MV-4-11 (cell line): ENCODE data around the gene TRAPPC4.
"Not testable (repeated sequence)": the region's sequence is repeated elsewhere in the genome, so short reads cannot be mapped to it uniquely, and the experiment has no call there.

Experiments
- DNase-seq: peaks from one replicate; lab custom pipeline; 2025; lab: John Stamatoyannopoulos, UW

TRAPPC4 gene

GRCh38 chr11:119018074-119018938 lies at the start of gene TRAPPC4, which contains the start of gene RPS25:
TRAPPC4 (plus strand) TSS chr11:119018766; CDS start chr11:119018796, 30 bp downstream.
RPS25 (minus strand) TSS chr11:119018343; CDS start chr11:119018284, 59 bp downstream.
- peak; percentile 97 for DNase-seq

- not testable (repeated sequence) for DNase-seq
These were observed 49.1 kb upstream of the TRAPPC4 start for GRCh38 chr11:118969508-118969907.

GRCh38 chr11:118971646-118972045 lies 46.9 kb upstream of the TRAPPC4 start, which contains the start of gene FOXR1:
FOXR1 (plus strand) TSS chr11:118971761; CDS start chr11:118971932, 171 bp downstream.
- no peak for DNase-seq

DNA sequence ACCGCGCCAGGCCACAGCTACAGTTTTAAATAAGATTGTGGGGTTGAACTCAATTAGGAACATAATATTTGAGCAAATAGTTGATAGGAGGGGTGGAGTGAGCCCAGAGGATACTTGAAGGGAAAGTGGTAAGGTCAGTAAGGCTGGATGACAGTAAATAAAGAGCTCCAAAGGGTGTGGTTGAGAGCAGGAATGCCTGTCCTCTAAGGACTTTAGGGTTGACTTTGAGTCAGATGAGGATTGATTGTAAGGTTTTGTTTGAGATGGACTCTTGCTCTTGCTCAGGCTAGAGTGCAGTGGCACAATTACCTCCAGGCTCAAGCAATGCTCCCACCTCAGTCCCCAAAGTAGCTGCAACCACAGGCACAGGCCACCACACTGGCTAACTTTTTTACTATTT lies 44.6 kb upstream of the TRAPPC4 start:
- DNase-seq = no peak

- peak; percentile 20 for DNase-seq
These were observed 42.5 kb upstream of the TRAPPC4 start for GRCh38 chr11:118975771-118976709.

- no peak for DNase-seq
These were observed 39.1 kb upstream of the TRAPPC4 start for GRCh38 chr11:118979434-118979833.

DNA sequence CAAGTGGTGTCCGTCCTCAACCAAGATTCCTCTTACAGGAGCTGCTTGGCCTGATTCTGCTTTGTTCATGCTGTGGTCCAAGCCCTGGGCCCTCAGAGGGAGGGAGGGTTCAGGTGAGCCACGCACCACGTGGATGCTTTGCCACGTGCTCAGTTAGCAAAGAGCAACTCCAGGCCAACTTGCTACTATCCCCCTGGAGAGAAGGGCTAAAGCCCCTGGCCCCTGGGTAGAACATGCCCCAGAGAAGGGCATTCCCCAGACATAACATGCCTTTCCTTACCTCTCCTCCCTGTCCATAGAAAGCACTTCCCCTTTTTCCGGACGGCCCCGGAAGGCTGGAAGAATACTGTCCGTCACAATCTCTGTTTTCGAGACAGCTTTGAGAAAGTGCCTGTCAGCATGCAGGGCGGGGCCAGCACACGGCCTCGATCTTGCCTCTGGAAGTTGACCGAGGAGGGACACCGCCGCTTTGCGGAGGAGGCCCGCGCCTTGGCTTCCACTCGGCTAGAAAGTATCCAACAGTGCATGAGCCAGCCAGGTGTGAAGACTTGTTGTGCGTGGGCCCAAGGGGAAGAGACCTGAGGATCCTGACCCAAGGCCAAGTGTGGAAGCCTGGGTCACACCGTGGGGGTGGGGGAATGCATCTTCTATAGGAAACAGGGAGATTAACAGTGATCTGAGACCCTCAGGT lies 38.2 kb upstream of the TRAPPC4 start:
- peak; percentile 28 for DNase-seq

- not testable (repeated sequence) for DNase-seq
These were observed 34.2 kb upstream of the TRAPPC4 start for GRCh38 chr11:118984337-118984736.

GRCh38 chr11:118984825-118985224 lies 33.7 kb upstream of the TRAPPC4 start:
- no peak for DNase-seq

DNA sequence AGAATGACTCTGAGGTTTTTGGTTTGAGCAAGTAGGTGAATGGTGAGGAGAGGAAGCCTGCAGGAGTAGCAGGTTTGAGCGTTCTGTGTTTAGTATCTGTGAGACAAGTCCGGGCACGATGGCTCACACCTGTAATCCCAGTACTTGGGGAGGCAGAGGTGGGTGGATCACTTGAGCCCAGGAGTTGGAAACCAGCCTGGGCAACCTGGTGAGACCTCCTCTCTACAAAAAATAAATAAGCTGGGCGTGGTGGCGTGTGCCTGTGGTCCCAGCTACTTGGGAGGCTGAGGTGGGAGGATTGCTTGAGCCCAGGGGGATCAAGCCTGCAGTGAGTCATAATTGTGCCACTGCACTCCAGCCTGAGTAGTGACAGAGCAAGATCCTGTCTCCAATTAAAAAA lies 30.3 kb upstream of the TRAPPC4 start:
- DNase-seq = no peak

GRCh38 chr11:118991486-118992038 lies 27.0 kb upstream of the TRAPPC4 start:
- not testable (repeated sequence) for DNase-seq

DNA sequence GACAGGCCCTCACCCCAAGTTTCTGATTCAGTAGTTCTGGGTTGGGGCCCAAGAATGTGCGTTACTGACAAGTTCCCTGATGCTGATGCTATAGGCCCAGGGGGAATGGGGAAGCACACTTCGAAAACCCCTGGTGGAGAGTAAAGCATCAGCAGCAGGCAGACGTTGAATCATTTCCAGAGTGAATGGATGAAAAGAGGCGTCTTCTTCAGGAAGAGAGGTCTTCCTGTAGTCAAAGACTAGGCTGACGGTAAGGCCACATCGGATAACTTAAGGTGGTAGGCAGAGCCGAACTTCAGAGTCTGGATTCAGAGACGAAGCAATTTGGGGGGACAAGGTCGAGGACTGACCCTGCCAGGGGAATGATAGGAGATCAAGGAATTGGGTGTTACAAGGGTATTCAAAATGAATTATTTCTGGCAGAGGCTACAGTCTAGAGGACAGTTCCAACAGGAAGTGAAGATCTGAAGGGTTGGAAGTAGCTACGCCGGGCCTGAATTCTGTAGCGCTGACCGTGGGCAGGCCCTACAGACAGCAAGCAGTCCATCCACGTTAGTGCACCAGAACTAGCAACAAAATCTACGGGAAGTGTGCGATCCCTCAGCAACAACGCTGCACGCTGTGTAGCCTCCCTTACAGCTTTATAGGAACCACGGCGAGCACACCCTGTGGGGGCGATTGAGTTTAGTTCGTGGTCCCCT lies 21.5 kb upstream of the TRAPPC4 start:
- DNase-seq = peak; percentile 64

DNA sequence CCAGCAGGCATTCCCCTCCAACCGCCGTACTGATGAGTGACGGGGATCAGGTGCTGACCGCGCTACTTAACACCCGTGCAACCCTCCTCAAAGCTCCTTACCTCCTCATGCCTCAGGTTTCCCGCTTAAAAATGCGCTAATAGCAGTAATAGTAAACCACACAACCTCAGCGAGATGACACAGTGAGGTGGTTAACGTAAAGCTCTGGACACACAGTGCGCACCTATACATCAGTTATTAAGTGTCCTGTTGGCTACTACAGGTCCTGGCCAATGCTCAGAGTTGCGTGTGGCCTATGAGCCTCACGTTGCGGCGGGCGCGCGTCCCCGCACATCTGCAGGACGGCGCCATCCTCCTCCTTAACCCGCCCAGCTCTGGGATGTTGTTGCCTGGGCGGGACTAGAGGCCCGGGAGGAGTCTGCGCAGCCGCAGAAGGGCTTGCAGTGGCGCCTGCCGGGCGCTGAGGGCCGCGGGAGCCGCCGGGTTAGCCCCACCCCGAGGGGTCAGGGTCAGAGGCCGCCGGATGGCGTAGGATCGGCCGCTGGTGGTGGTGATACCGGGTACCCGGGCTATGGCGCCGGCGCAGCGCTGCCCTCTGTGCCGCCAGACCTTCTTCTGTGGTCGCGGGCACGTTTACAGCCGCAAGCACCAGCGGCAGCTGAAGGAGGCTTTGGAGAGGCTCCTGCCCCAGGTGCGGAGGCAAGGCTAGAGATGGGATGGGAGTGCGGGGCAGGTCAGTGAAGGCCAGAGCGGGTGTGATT lies 20.8 kb upstream of the TRAPPC4 start, which contains the start of gene CENATAC:
CENATAC (plus strand) TSS at position 512 of the 761 bp plus-strand sequence; CDS start at position 572, 60 bp downstream.
- DNase-seq = peak; percentile 90

- DNase-seq = no peak
These were observed 20.2 kb upstream of the TRAPPC4 start for GRCh38 chr11:118998388-118998717.

GRCh38 chr11:118998822-118999221 lies 19.7 kb upstream of the TRAPPC4 start:
- no peak for DNase-seq

DNA sequence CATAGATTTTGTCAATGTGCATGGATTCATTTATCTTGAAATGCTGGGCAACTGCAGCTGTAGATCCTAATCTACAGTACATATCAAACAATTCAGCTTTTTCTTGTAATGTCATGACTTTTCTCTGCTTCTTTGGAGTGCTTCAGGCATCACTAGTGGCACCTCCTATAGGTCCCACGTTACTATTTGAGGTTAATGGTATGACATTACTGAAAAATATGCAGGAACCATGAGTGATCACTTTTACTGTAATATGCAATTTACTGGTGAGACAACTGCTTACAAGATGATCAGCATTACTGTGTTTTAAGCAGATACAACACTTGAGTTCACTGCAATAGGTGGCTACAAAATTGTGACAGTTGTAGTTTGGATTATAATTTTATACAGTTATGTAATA lies 17.7 kb upstream of the TRAPPC4 start:
- no peak for DNase-seq

- DNase-seq = no peak
These were observed 11.9 kb upstream of the TRAPPC4 start for GRCh38 chr11:119006656-119007055.

GRCh38 chr11:119011476-119012053 lies 7.0 kb upstream of the TRAPPC4 start:
- no peak for DNase-seq

- DNase-seq = no peak
These were observed 5.9 kb upstream of the TRAPPC4 start for GRCh38 chr11:119012629-119013170.
